HEK293 (cell line): ENCODE data around the gene BEST3.
A peak's percentile ranks its signal among the peaks of the same experiment; 100 is the strongest.

Source experiments
- CTCF ChIA-PET: fragments of 350-600 bp; formaldehyde crosslinking; extraction: SDS; loops from one replicate; lab custom pipeline; 2021; ENCODE audit warnings: antibody characterized with exemption; lab: Yijun Ruan, JAX
- POLR2A ChIA-PET: fragments of 300-600 bp; formaldehyde crosslinking; extraction: SDS; loops from one replicate; lab custom pipeline; 2020; ENCODE audit warnings: antibody characterized with exemption, inconsistent platforms; lab: Yijun Ruan, JAX
- H3K27ac ChIP-seq: fragments of 200-500 bp; sonication (Bioruptor generic); 2 replicates; pipeline ENCODE4 v1.5.1; 2014; ENCODE audit warnings: low read depth, low read length, control low read depth, inconsistent platforms; ENCODE audit errors: extremely low read depth
- H3K36me3 ChIP-seq, 2 experiments: fragments of 200-500 bp in 1 of 2; sonication (Bioruptor generic) in 1 of 2; 1 replicate in 1 of 2; 2 replicates in 1 of 2; pipeline ENCODE4 v1.5.1; 2014 to 2017; ENCODE audit warnings: inconsistent platforms in 2 of 2, low read length in 2 of 2; ENCODE audit not compliant: control insufficient read depth in 2 of 2, insufficient read depth in 1 of 2
- H3K4me1 ChIP-seq: fragments of 200-500 bp; sonication (Bioruptor generic); 2 replicates; pipeline ENCODE4 v1.5.1; 2014; ENCODE audit warnings: mild to moderate bottlenecking, low read length, inconsistent platforms; ENCODE audit not compliant: control insufficient read depth, insufficient read depth
- H3K4me3 ChIP-seq: 2 replicates; pipeline ENCODE4 v1.5.1; 2011; ENCODE audit warnings: low read depth, mild to moderate bottlenecking, control low read depth, low read length, moderate library complexity
- H3K9me3 ChIP-seq: fragments of 200-500 bp; sonication (Bioruptor generic); 2 replicates; pipeline ENCODE4 v1.5.1; 2014; ENCODE audit warnings: low read depth, low read length, inconsistent platforms; ENCODE audit not compliant: control insufficient read depth, insufficient read depth
- FEZF1 ChIP-seq: fragments of 450-650 bp; formaldehyde crosslinking; IDR thresholded peaks from 2 replicates; pipeline ENCODE4 v1.5.1; 2016; ENCODE audit warnings: missing biosample characterization, missing genetic modification characterization
- KLF7 ChIP-seq: fragments of 450-650 bp; formaldehyde crosslinking; IDR thresholded peaks from 2 replicates; pipeline ENCODE4 v1.5.1; 2016; ENCODE audit warnings: missing biosample characterization, missing genetic modification characterization, borderline replicate concordance
- KLF9 ChIP-seq: fragments of 450-650 bp; formaldehyde crosslinking; IDR thresholded peaks from 2 replicates; pipeline ENCODE4 v1.5.1; 2016; ENCODE audit warnings: missing biosample characterization, missing genetic modification characterization, low read depth
- WT1 ChIP-seq: fragments of 450-650 bp; formaldehyde crosslinking; IDR thresholded peaks from 2 replicates; pipeline ENCODE4 v1.5.1; 2016; ENCODE audit warnings: missing biosample characterization, missing genetic modification characterization
- YY1 ChIP-seq: fragments of 450-650 bp; formaldehyde crosslinking; IDR thresholded peaks from 2 replicates; pipeline ENCODE4 v1.5.1; 2018; ENCODE audit warnings: missing biosample characterization, missing genetic modification characterization
- ZBTB20 ChIP-seq: fragments of 450-650 bp; formaldehyde crosslinking; IDR thresholded peaks from 2 replicates; pipeline ENCODE4 v1.5.1; 2016; ENCODE audit warnings: missing biosample characterization, missing genetic modification characterization
- ZFP37 ChIP-seq: fragments of 450-650 bp; formaldehyde crosslinking; IDR thresholded peaks from 2 replicates; pipeline ENCODE4 v1.5.1; 2016; ENCODE audit warnings: missing biosample characterization, missing genetic modification characterization
- ZNF155 ChIP-seq: fragments of 450-650 bp; formaldehyde crosslinking; IDR thresholded peaks from 2 replicates; pipeline ENCODE4 v1.5.1; 2016; ENCODE audit warnings: missing biosample characterization, missing genetic modification characterization
- ZNF175 ChIP-seq: fragments of 450-650 bp; formaldehyde crosslinking; IDR thresholded peaks from 2 replicates; pipeline ENCODE4 v1.5.1; 2016; ENCODE audit warnings: missing biosample characterization, missing genetic modification characterization
- ZNF24 ChIP-seq: fragments of 450-650 bp; formaldehyde crosslinking; IDR thresholded peaks from 2 replicates; pipeline ENCODE4 v1.5.1; 2016; ENCODE audit warnings: missing biosample characterization, missing genetic modification characterization
- ZNF48 ChIP-seq: fragments of 450-650 bp; formaldehyde crosslinking; IDR thresholded peaks from 2 replicates; pipeline ENCODE4 v1.5.1; 2016; ENCODE audit warnings: missing biosample characterization, missing genetic modification characterization
- ZNF610 ChIP-seq: fragments of 450-650 bp; formaldehyde crosslinking; IDR thresholded peaks from 2 replicates; pipeline ENCODE4 v1.5.1; 2016; ENCODE audit warnings: missing biosample characterization, missing genetic modification characterization, borderline replicate concordance
- ZNF660 ChIP-seq: fragments of 450-650 bp; IDR thresholded peaks from 2 replicates; pipeline ENCODE4 v1.5.1; 2018; ENCODE audit warnings: missing biosample characterization, mild to moderate bottlenecking, missing genetic modification characterization
- ZNF670 ChIP-seq: fragments of 450-650 bp; formaldehyde crosslinking; IDR thresholded peaks from 2 replicates; pipeline ENCODE4 v1.5.1; 2016; ENCODE audit warnings: missing biosample characterization, missing genetic modification characterization, low read depth
- ZNF843 ChIP-seq: fragments of 450-650 bp; formaldehyde crosslinking; IDR thresholded peaks from 2 replicates; pipeline ENCODE4 v1.5.1; 2016; ENCODE audit warnings: missing biosample characterization, missing genetic modification characterization
- TF ChIP-seq, protein P1 (sequence below): fragments of 450-650 bp; formaldehyde crosslinking; IDR thresholded peaks from 2 replicates; pipeline ENCODE4 v1.5.1; 2016; ENCODE audit warnings: missing biosample characterization, missing genetic modification characterization
- TF ChIP-seq, protein P2 (sequence below): fragments of 450-650 bp; formaldehyde crosslinking; IDR thresholded peaks from 2 replicates; pipeline ENCODE4 v1.5.1; 2017; ENCODE audit warnings: missing biosample characterization, missing genetic modification characterization

BEST3 gene

DNA sequence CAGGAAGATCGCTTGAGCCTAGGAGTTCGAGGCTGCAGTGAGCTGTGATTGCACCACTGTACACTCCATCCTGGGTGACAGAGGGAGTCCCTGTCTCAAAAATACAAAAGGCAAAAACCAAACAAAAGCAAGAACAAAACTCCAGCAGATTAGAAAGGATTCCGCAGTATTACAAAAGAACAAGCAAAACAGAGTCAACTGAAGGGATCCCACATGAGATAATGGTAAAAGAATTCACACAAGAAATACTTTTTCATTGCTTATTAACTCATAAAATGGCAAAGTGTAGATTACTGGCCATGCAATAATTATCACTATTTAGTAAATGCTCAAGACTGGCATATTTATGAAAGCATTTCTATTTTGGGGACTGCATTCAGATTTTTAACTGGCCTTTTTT, 35.4 kb downstream of the BEST3 start (continued):
- TF ChIP-seq, protein P1, sequence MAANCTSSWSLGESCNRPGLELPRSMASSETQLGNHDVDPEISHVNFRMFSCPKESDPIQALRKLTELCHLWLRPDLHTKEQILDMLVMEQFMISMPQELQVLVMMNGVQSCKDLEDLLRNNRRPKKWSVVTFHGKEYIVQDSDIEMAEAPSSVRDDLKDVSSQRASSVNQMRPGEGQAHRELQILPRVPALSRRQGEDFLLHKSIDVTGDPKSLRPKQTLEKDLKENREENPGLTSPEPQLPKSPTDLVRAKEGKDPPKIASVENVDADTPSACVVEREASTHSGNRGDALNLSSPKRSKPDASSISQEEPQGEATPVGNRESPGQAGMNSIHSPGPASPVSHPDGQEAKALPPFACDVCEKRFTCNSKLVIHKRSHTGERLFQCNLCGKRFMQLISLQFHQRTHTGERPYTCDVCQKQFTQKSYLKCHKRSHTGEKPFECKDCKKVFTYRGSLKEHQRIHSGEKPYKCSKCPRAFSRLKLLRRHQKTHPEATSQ (tag by site-specific recombination), result no peak
- TF ChIP-seq, protein P2, sequence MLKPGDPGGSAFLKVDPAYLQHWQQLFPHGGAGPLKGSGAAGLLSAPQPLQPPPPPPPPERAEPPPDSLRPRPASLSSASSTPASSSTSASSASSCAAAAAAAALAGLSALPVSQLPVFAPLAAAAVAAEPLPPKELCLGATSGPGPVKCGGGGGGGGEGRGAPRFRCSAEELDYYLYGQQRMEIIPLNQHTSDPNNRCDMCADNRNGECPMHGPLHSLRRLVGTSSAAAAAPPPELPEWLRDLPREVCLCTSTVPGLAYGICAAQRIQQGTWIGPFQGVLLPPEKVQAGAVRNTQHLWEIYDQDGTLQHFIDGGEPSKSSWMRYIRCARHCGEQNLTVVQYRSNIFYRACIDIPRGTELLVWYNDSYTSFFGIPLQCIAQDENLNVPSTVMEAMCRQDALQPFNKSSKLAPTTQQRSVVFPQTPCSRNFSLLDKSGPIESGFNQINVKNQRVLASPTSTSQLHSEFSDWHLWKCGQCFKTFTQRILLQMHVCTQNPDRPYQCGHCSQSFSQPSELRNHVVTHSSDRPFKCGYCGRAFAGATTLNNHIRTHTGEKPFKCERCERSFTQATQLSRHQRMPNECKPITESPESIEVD, result no peak
- TF ChIP-seq KLF7 (tag by site-specific recombination) (no peak), ZFP37 (tag by site-specific recombination) (no peak), ZNF155 (tag by site-specific recombination) (no peak), ZNF670 (tag by site-specific recombination) (no peak), FEZF1 (tag by site-specific recombination) (no peak)

DNA sequence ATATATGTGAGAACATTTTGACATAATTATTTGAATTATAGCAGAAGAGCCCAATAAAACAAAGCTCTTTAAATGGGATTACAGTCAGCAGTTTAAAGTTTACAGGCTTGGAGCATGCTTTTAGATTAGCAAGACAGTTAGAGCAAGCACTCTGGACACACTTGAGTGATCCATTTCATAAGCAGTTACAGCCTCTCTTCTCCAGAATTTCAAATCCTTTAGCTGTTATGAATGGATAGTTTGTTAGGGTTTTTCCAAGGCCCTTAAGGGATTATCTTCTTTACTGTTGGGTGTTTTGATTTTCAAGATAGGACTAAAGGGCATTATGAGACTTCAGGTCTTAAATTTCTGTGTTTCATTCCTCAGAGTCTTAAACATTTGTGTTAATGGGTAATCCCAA, 36.3 kb downstream of the BEST3 start:
- ChIA-PET POLR2A (no interaction called here), CTCF (interaction anchor here (0.6 to 3.9 kb wide), 5 partner anchors 9 to 217 kb away, joined by 3 to 24 read pairs (median 3); no protein-coding TSS in a partner anchor)
- no peaks in the 10 kb centered on the region for H3K36me3 ChIP-seq
- H3K9me3 ChIP-seq, result no peaks in the 10 kb centered on the region
- H3K4me3 ChIP-seq, result no peak overlapping the region
- H3K27ac ChIP-seq, result no peak overlapping the region
- TF ChIP-seq ZNF843 (0 out of 2 replicates have a peak, but pooled peaks have one; percentile 15), ZNF610 (tag by site-specific recombination) (no peak)
- TF ChIP-seq, protein P2, result peak; percentile 66
- no peaks in the 10 kb centered on the region for H3K4me1 ChIP-seq

DNA sequence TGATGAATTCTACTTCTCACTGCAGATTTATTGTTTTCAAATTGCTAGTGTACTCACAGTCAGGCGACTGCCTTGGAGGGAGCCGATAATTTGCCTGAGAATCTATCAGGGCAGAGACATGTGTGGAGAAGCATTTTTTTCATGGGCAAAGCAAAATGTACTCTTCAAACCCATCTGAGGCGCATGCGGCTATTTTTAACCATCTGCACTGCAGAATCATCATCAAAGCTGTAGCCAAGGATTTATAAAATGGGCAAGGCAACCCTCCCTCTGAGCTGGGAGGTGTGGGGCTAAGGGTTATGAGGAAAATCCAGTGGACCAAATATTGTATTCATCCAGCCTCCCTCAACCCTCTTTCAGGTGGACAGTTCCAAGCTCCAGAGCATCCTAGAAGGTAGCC, 37.7 kb downstream of the BEST3 start:
- ChIA-PET CTCF (interaction anchor here (0.6 to 3.9 kb wide), 2 partner anchors 22 to 368 kb away, joined by 3 to 24 read pairs; no protein-coding TSS in a partner anchor), POLR2A (no interaction called here)
- H3K27ac ChIP-seq, result no peak overlapping the region
- no peak overlapping the region for H3K4me3 ChIP-seq
- H3K4me1 ChIP-seq, result no peaks in the 10 kb centered on the region
- TF ChIP-seq ZNF660 (tag by site-specific recombination), result no peak
- TF ChIP-seq ZNF175, result no peak
- no peak for TF ChIP-seq KLF9 (tag by site-specific recombination)
- no peak for TF ChIP-seq YY1
- no peak for TF ChIP-seq WT1 (tag by site-specific recombination)
- no peak for TF ChIP-seq ZNF48 (tag by site-specific recombination)
- no peak for TF ChIP-seq ZNF24 (tag by site-specific recombination)
- TF ChIP-seq ZBTB20 (tag by site-specific recombination), result no peak
- no peaks in the 10 kb centered on the region for H3K9me3 ChIP-seq
- no peaks in the 10 kb centered on the region for H3K36me3 ChIP-seq
